GM19397 (cell line): ENCODE measurements around the gene FXR2.

Experiments
- ATAC-seq: cut with Tn5 transposase; IDR thresholded peaks from one replicate; pipeline ENCODE4 v1.9.1; 2021; ENCODE audit warnings: mild to moderate bottlenecking, moderate library complexity; ENCODE audit not compliant: unreplicated experiment

The FXR2 gene

GRCh38 chr17:7552621-7553051 lies 62.1 kb downstream of the FXR2 start:
- ATAC-seq, result no peak

DNA sequence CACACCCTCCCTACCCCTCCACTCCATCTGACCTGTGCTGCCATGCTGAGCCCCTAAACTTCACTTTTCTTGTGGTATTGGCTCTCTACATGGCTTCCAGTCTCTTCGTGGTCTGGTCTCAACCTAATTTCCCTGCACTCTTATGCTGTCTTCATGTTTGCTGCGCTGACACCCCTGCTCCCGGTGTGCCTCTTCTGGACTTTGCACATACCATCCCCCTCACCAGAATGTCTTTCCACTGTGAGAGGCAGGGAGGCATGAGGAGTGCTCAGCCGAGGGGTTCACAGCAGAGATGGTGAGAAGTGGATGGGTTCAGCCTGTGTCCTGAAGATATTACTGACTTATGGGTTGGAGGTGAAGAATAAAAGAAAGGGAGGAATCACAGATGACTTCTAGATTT lies 63.3 kb downstream of the FXR2 start:
- ATAC-seq, result no peak

DNA sequence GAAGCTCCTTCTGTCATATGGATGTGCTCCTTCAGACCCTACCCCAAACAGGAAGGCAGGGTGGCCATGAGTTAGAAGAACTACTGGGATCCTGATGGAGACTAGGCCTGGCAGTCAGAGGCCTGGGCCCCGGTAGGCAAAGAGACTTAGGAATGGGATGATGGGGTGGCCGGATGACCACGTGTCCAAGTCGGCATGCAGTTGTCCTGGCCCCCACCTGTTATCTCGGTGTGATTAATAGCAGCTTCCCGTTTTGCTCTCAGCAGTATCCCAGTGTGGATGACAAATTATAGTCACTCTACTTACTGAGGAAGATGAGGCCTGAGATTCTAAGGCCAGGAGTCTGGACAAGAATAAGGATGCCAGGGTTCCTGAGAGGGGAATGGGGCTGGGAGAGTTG lies 64.4 kb downstream of the FXR2 start:
- ATAC-seq, result no peak

DNA sequence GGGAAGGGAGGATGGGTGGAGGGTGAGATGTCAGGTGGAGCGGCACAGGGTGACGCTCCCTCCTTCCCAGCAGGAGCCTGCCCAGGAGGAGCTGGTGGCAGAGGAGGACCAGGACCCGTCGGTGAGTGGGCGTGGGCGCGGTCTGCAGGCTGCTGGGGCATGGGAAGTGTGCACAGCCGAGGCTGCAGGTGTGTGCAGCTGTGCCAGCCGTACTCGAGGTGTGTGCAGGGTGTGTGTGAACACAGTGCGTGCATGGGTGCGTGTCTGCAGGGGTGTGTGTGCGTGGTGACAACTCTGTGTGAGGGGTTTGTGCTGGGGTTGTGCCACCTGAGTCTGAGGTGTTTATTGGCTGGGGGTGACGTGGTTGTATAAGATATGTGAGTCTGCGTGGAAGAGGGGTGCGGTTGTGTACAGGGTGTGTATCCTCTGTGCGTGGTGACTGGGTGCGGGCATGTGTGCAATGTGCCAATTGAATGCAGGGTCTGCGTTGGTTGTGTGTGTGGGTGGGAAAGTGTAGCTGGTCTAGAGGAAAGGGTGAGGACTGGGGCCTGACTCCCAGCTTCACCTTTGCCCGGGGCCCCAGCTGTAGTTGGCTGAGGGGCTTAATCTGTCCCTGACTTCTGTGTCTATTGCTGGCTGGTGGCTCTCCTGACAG lies 65.2 kb downstream of the FXR2 start:
- ATAC-seq, result no peak

DNA sequence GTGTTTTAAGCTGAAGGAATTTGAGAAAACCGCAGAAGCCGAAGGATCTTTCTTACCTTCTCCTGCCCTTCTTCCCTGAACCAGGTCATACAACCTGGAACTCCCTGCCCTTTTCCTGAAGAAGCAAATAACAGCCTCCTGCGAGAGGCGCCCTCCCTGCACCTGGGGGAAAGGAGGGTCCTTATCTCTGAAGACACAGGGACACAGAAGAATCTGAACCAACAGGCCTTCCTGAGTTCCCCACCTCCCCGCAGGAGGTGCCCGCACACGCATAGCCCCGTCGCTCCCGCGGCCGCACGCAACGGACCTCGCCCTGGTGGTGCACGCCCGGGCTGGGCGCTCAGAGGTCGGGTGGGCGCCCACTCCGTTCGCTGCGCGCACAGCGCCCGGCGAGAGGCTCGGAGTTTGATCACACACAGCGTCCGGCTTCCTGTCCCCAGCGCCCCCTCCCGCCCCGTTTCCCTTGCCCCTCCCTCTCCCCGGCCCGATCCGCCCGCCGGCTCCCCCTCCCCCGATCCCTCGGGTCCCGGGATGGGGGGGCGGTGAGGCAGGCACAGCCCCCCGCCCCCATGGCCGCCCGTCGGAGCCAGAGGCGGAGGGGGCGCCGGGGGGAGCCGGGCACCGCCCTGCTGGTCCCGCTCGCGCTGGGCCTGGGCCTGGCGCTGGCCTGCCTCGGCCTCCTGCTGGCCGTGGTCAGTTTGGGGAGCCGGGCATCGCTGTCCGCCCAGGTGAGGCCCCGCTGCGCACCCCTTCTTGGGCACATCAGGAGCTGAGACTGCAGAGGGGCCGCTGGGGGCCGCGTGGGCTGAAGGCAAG lies 65.9 kb downstream of the FXR2 start, which contains the start of gene TNFSF12:
TNFSF12 (plus strand) TSS at position 474 of the 816 bp plus-strand sequence; CDS start at position 570, 96 bp downstream.
- no peak for ATAC-seq

GRCh38 chr17:7544911-7545310 lies 69.8 kb downstream of the FXR2 start:
- no peak for ATAC-seq
